Measurements from ENCODE around the gene MAFG.

DNA sequence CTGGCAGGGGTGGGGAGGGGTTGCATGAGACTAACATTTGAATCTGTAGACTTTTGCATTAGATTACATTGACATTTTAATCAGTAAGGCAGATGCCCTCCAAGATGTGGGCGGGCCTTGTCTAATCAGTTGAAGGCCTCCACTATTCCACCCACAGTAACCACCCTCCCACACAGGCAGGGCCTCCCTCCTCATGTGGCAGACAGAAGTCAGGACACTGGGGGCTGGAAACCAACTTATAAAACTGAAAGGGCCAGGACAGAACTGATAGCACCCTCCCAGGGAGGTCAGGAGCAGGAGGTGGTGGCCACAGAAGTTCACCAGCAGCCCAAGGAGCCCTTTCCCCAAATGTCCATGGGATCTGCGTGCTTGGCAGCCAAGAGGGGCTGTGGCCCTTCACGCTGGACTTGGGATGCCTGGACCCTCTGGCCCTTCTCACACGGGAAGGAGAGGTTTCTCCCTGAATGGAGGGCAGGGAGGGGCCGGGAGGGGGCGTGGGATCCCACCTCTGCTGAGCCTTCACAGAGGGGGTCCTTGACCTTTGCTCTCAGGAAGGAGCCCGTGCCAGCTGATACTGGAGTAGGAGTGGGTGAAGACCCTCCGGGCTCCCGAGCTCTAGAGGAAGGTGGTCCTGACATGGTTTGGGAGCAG lies 4.9 kb upstream of the MAFG start:
- no peak for TF ChIP-seq RAD21 (IDR thresholded peaks at IDR 0.05; ENCODE audit: low read depth)
- TF ChIP-seq, protein P1, sequence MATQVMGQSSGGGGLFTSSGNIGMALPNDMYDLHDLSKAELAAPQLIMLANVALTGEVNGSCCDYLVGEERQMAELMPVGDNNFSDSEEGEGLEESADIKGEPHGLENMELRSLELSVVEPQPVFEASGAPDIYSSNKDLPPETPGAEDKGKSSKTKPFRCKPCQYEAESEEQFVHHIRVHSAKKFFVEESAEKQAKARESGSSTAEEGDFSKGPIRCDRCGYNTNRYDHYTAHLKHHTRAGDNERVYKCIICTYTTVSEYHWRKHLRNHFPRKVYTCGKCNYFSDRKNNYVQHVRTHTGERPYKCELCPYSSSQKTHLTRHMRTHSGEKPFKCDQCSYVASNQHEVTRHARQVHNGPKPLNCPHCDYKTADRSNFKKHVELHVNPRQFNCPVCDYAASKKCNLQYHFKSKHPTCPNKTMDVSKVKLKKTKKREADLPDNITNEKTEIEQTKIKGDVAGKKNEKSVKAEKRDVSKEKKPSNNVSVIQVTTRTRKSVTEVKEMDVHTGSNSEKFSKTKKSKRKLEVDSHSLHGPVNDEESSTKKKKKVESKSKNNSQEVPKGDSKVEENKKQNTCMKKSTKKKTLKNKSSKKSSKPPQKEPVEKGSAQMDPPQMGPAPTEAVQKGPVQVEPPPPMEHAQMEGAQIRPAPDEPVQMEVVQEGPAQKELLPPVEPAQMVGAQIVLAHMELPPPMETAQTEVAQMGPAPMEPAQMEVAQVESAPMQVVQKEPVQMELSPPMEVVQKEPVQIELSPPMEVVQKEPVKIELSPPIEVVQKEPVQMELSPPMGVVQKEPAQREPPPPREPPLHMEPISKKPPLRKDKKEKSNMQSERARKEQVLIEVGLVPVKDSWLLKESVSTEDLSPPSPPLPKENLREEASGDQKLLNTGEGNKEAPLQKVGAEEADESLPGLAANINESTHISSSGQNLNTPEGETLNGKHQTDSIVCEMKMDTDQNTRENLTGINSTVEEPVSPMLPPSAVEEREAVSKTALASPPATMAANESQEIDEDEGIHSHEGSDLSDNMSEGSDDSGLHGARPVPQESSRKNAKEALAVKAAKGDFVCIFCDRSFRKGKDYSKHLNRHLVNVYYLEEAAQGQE (IDR thresholded peaks at IDR 0.05; ENCODE audit: low read depth): no peak
- TF ChIP-seq TAF1 (IDR thresholded peaks at IDR 0.05; ENCODE audit: low read depth): no peak
- no peak for TF ChIP-seq CEBPB (IDR thresholded peaks at IDR 0.05)
- TF ChIP-seq CREB1 (IDR thresholded peaks at IDR 0.05; ENCODE audit: low read depth): no peak
- no peak for TF ChIP-seq ZBTB7A (IDR thresholded peaks at IDR 0.05; ENCODE audit: low read depth)
- TF ChIP-seq YY1 (IDR thresholded peaks at IDR 0.05; ENCODE audit: low read depth): no peak
- TF ChIP-seq EP300 (IDR thresholded peaks at IDR 0.05; ENCODE audit: borderline replicate concordance): no peak
- TF ChIP-seq FOXM1 (IDR thresholded peaks at IDR 0.05; ENCODE audit: borderline replicate concordance, low read depth): no peak
- TF ChIP-seq TCF12 (IDR thresholded peaks at IDR 0.05; ENCODE audit: low read depth): no peak
- no peak for TF ChIP-seq EGR1 (IDR thresholded peaks at IDR 0.05)
- TF ChIP-seq, protein P2, sequence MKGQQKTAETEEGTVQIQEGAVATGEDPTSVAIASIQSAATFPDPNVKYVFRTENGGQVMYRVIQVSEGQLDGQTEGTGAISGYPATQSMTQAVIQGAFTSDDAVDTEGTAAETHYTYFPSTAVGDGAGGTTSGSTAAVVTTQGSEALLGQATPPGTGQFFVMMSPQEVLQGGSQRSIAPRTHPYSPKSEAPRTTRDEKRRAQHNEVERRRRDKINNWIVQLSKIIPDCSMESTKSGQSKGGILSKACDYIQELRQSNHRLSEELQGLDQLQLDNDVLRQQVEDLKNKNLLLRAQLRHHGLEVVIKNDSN (IDR thresholded peaks at IDR 0.05): no peak
- no peak for TF ChIP-seq NFIC (IDR thresholded peaks at IDR 0.05)
- TF ChIP-seq, protein P3, sequence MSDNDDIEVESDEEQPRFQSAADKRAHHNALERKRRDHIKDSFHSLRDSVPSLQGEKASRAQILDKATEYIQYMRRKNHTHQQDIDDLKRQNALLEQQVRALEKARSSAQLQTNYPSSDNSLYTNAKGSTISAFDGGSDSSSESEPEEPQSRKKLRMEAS (IDR thresholded peaks at IDR 0.05): no peak

Data from Ishikawa (cell line).